Thoracic aorta (tissue), 2 donors: ENCODE data around the gene ARHGAP8. TPM values are rescaled to one million over a fixed set of nuclear protein-coding genes. Genes with fewer than 3 reads are reported as not detected.

ENCODE experiments used
- ATAC-seq: fragments of 150-250 bp; one replicate; pipeline ENCODE4 v1.8.0; 2017; ENCODE audit warnings: low read depth; ENCODE audit not compliant: insufficient number of reproducible peaks, low FRiP score
- DNase-seq: peaks from one replicate; pipeline ENCODE4 v3.0.0-alpha.2; 2020; ENCODE audit warnings: low spot score
- H3K27ac ChIP-seq, 2 donors: fragments of 200-600 bp; sonication (generic); 1 replicate in 1 of 2; 2 replicates in 1 of 2; pipeline ENCODE4 v1.5.1; 2016; ENCODE audit warnings: mild to moderate bottlenecking in 2 of 2, moderate library complexity in 2 of 2
- H3K27me3 ChIP-seq: fragments of 200-600 bp; sonication (generic); replicated peaks from 2 replicates; pipeline ENCODE4 v1.6.0; 2016; ENCODE audit warnings: mild to moderate bottlenecking; ENCODE audit not compliant: insufficient read depth
- H3K36me3 ChIP-seq: fragments of 200-600 bp; sonication (generic); one replicate; pipeline ENCODE4 v1.5.1; 2016
- H3K4me1 ChIP-seq, 2 donors: fragments of 200-600 bp; sonication (generic); 1 replicate in 1 of 2; 2 replicates in 1 of 2; pipeline versions ENCODE4 v1.5.1 to v1.6.0; 2016; ENCODE audit warnings: low read depth in 2 of 2, mild to moderate bottlenecking in 1 of 2; ENCODE audit not compliant: control insufficient read depth in 1 of 2
- H3K4me3 ChIP-seq: fragments of 200-600 bp; sonication (generic); 2 replicates; pipeline ENCODE4 v1.5.1; 2016; ENCODE audit warnings: mild to moderate bottlenecking
- H3K9me3 ChIP-seq: fragments of 200-600 bp; sonication (generic); 2 replicates; pipeline ENCODE4 v1.5.1; 2016
- total RNA-seq, 2 donors: library from RNA; depleted of rRNA; stranded (reverse); fragments of >200 nt; gene quantifications; one replicate each; pipeline versions ENCODE4 v1.1.0 to v1.2.3, GENCODE V29; 2016
- TF ChIP-seq, protein P1 (sequence below): fragments of 200-600 bp; sonication (generic); IDR thresholded peaks from one replicate; pipeline ENCODE4 v1.5.1; 2019; ENCODE audit warnings: antibody characterized with exemption

Gene ARHGAP8
- total RNA-seq, 2 donors from 2014 or later, result 1.2 to 4.0 TPM

DNA sequence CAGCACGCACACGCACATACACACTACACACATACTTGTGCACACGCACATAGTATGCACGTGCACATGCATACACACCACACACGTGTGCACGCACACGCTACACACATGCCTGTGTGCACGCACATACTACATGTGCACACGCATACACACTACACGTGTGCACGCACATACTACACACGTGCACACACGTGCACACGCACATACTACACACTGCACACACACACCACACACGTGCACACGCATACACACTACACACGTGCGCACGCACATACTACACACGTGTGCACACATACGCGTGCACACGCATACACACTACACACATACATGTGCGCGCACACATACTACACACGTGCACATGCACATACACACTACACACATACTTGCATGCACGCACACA is 19.7 kb upstream of the ARHGAP8 start:
- Histone ChIP-seq H3K9me3 (no peaks in the 10 kb centered on the region), H3K27me3 (no peaks in the 10 kb centered on the region), H3K4me1 (no peaks in the 10 kb centered on the region), H3K36me3 (no peaks in the 10 kb centered on the region), H3K27ac (no peak overlapping the region), H3K4me3 (no peak overlapping the region)
- ATAC-seq (no peak), DNase-seq (no peak)
- TF ChIP-seq, protein P1, sequence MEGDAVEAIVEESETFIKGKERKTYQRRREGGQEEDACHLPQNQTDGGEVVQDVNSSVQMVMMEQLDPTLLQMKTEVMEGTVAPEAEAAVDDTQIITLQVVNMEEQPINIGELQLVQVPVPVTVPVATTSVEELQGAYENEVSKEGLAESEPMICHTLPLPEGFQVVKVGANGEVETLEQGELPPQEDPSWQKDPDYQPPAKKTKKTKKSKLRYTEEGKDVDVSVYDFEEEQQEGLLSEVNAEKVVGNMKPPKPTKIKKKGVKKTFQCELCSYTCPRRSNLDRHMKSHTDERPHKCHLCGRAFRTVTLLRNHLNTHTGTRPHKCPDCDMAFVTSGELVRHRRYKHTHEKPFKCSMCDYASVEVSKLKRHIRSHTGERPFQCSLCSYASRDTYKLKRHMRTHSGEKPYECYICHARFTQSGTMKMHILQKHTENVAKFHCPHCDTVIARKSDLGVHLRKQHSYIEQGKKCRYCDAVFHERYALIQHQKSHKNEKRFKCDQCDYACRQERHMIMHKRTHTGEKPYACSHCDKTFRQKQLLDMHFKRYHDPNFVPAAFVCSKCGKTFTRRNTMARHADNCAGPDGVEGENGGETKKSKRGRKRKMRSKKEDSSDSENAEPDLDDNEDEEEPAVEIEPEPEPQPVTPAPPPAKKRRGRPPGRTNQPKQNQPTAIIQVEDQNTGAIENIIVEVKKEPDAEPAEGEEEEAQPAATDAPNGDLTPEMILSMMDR, result no peak

DNA sequence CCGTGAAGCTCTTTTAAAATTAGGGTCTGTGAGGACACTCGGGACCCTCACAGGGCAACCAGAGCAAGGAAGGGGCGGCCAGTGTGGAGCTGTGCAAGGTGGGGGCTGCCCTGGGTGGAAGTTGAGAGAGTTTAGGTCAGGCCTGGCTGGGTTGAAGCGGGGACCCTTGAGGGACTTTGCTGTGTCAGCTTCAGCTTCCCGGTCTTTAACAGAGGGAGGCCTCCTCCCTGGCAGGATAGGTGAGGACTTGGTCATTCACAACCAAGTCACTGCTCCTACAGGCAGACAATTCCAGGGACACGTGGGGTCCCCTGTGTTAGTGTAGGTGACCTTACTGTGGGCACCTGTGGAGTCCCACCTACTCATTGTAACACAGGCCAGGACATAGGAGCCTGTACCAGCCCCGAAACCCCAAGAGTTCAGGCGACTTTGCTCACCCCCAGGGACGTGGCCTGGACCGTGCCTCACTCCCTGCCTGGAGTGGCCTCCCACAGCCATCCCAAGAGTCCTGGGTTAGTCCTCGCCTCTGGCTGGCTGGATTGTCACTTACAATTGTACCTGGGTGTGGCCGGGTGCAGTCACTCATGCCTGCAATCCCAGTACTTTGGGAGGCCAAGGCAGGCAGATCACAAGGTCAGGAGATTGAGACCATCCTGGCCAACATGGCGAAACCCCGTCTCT is 18.8 kb upstream of the ARHGAP8 start:
- H3K27ac ChIP-seq, result no peak overlapping the region
- no peaks in the 10 kb centered on the region for H3K9me3 ChIP-seq
- no peak overlapping the region for H3K4me3 ChIP-seq
- H3K27me3 ChIP-seq, result no peaks in the 10 kb centered on the region
- TF ChIP-seq, protein P1, result no peak
- DNase-seq (no peak), ATAC-seq (no peak)
- no peaks in the 10 kb centered on the region for H3K36me3 ChIP-seq
- H3K4me1 ChIP-seq, result no peaks in the 10 kb centered on the region

DNA sequence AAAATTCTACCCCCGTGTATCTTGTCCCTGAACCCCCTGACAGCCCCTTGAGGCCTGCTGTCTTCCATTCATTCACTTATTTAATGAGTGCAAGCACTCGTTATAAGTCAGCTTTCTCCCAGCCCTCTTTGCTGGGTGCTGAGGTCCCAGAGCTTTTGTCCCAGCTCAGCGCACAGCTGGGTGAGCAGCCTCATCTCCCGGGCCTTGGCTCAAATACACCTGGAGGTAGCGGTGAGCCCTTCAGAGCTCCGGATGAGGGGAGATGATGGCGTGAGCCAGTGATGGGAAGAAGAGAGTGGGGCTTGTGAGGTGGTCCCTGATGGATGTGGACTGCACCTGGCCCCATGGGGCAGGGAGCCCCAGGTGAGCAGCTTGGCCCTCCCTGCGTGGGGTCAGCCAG is 18.1 kb upstream of the ARHGAP8 start:
- Histone ChIP-seq H3K4me3 (no peak overlapping the region), H3K9me3 (no peaks in the 10 kb centered on the region), H3K27me3 (no peaks in the 10 kb centered on the region), H3K4me1 (no peaks in the 10 kb centered on the region), H3K36me3 (no peaks in the 10 kb centered on the region), H3K27ac (no peak overlapping the region)
- DNase-seq (no peak), ATAC-seq (no peak)
- TF ChIP-seq, protein P1, result no peak

DNA sequence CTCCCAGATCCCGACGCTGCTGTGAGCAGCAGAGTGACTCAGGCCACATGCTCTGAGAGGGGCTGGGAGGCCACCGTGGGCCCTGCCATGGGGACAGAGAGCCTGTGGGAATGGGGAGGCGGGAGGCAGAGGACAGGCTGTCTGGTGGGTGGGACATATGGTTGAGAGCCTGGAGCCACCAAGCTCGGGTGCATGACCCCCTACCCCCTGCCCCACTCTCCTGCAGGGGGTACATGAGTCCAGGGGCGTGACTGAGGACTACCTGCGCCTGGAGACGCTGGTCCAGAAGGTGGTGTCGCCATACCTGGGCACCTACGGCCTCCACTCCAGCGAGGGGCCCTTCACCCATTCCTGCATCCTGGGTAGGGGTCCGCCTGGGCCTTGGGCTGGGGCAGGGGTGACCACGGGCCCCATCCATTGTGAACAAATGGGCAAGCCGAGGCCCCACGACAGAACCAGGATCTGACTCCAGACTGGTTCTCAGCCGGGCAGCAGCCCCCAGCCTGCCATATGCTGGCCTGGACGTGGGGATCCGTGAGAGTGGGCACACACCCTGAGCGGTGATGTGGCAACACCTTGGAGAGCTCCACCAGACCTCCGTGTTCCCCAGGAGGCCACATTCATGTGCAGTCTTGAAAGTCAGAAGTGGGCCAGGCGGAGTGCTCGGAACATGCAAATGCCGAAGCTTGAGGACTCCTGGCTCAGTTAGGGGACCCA is 17.4 kb upstream of the ARHGAP8 start:
- DNase-seq (no peak), ATAC-seq (no peak)
- no peak overlapping the region for H3K27ac ChIP-seq
- TF ChIP-seq, protein P1, result no peak
- H3K4me1 ChIP-seq, result no peaks in the 10 kb centered on the region
- no peaks in the 10 kb centered on the region for H3K9me3 ChIP-seq
- H3K4me3 ChIP-seq, result no peak overlapping the region
- H3K27me3 ChIP-seq, result no peaks in the 10 kb centered on the region
- H3K36me3 ChIP-seq, result no peaks in the 10 kb centered on the region

DNA sequence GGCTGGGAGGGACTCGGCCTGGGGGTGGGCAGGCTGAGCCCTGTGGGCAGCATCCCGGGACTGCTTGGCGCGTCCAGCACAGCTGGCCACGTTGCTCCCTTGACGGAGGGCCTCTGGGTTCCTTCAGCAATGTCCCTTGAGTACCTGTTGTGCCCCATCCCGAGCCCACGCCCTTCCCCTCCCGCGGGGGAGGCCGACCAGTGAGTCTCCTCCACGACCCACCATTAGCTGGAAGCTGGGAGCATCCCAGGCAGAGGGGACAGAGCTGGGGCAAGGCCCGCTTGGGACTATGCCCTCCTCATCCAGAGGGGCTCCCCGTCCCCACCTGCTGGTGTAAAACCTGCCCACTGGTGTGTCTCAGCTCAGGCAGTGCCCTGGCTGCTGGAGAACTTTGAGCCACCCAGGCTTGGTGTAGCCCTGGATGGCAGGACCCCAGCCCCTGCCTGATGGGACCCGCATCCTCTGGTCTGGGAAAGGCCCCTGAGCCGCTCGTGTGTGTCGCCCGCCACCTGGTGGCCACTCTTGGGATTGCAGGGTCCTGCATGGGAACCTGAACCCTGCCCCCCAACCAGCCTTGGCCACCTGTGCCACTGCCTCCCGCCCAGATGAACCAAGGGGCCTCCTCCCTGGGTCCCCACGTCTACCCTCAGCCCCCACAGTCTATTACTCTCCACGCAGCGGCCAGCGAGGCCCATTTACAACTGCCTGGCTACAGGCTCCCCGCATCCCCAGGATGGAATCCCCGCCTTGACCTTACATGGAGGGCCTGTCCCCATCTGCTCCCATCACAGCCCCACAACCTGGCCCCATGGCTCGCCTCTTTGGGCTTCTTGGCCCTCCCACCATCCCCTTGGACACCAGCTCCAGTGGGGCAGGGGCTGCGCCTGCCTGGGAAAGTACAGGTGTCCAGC is 16.6 kb upstream of the ARHGAP8 start:
- Histone ChIP-seq H3K4me3 (no peak overlapping the region), H3K9me3 (no peaks in the 10 kb centered on the region), H3K36me3 (no peaks in the 10 kb centered on the region), H3K4me1 (no peaks in the 10 kb centered on the region), H3K27me3 (no peaks in the 10 kb centered on the region), H3K27ac (no peak overlapping the region)
- ATAC-seq, result no peak
- no peak for DNase-seq
- TF ChIP-seq, protein P1, result peak; percentile 98
